SK-N-SH treated with all-trans-retinoic acid at 6 μM for 48 hours (cell line): ENCODE data around the gene ERCC2.

Experiments used
- ATAC-seq: fragments of 200-7000 bp; cut with Tn5 transposase; 3 replicates; pipeline ENCODE4 v1.9.1; 2020; ENCODE audit warnings: mild to moderate bottlenecking, moderate library complexity
- ARNTL ChIP-seq: fragments of 450-650 bp; formaldehyde crosslinking; IDR thresholded peaks from 2 replicates; pipeline ENCODE4 v1.5.0; 2020; ENCODE audit warnings: low read depth, mild to moderate bottlenecking, moderate library complexity, borderline replicate concordance
- PPARA ChIP-seq: fragments of 250-450 bp; sonication (Bioruptor Pico); IDR thresholded peaks from 2 replicates; pipeline ENCODE4 v1.5.0; 2020; ENCODE audit warnings: mild to moderate bottlenecking, borderline replicate concordance
- TOX ChIP-seq: fragments of 250-450 bp; sonication (Bioruptor Pico); IDR thresholded peaks from 2 replicates; pipeline ENCODE4 v1.8.0; 2021; ENCODE audit warnings: mild to moderate bottlenecking, moderate library complexity, borderline replicate concordance
- ZFP3 ChIP-seq: fragments of 250-450 bp; sonication (Bioruptor Pico); IDR thresholded peaks from 2 replicates; pipeline ENCODE4 v1.5.0; 2020; ENCODE audit warnings: mild to moderate bottlenecking, moderate library complexity
- ZNF70 ChIP-seq: fragments of 450-650 bp; formaldehyde crosslinking; IDR thresholded peaks from 2 replicates; pipeline ENCODE4 v1.5.0; 2020; ENCODE audit warnings: mild to moderate bottlenecking, moderate library complexity
- ZNF8 ChIP-seq: fragments of 450-650 bp; formaldehyde crosslinking; IDR thresholded peaks from 2 replicates; pipeline ENCODE4 v1.5.0; 2020; ENCODE audit warnings: mild to moderate bottlenecking, moderate library complexity
- TF ChIP-seq, protein P1 (sequence below): fragments of 250-450 bp; sonication (Bioruptor Pico); IDR thresholded peaks from 2 replicates; pipeline ENCODE4 v1.8.0; 2020; ENCODE audit warnings: mild to moderate bottlenecking, moderate library complexity, borderline replicate concordance
- TF ChIP-seq, protein P2 (sequence below): fragments of 250-450 bp; sonication (Bioruptor Pico); IDR thresholded peaks from 2 replicates; pipeline ENCODE4 v1.5.1; 2021; ENCODE audit warnings: mild to moderate bottlenecking, moderate library complexity

ERCC2 gene

DNA sequence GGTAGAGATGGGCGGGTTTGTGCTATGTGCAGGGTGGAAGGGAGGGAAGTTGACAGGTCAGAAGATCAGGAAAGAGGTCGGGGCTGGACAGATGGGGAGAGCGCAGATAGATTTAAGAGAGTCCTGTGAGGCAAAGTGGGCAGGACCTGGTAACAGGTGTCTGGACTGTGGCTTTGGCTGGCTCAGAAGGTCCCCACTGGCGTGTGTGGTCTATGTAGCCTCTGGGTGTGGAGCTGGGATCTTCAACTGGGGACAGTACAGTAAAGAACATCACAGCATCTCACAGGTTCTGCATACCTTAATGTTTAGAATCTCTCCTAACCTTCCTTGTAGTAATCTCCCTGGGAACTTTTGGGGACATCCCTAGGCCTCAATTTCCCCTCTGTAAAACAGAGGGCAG is 65.4 kb downstream of the ERCC2 start:
- ATAC-seq, result peak; percentile 17
- no peak for TF ChIP-seq ZNF8 (CRISPR knock-in tag)
- TF ChIP-seq ZNF70, result no peak
- no peak for TF ChIP-seq ARNTL (CRISPR knock-in tag)
- TF ChIP-seq TOX (CRISPR knock-in tag), result no peak
- TF ChIP-seq, protein P1, sequence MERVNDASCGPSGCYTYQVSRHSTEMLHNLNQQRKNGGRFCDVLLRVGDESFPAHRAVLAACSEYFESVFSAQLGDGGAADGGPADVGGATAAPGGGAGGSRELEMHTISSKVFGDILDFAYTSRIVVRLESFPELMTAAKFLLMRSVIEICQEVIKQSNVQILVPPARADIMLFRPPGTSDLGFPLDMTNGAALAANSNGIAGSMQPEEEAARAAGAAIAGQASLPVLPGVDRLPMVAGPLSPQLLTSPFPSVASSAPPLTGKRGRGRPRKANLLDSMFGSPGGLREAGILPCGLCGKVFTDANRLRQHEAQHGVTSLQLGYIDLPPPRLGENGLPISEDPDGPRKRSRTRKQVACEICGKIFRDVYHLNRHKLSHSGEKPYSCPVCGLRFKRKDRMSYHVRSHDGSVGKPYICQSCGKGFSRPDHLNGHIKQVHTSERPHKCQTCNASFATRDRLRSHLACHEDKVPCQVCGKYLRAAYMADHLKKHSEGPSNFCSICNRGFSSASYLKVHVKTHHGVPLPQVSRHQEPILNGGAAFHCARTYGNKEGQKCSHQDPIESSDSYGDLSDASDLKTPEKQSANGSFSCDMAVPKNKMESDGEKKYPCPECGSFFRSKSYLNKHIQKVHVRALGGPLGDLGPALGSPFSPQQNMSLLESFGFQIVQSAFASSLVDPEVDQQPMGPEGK, result no peak

DNA sequence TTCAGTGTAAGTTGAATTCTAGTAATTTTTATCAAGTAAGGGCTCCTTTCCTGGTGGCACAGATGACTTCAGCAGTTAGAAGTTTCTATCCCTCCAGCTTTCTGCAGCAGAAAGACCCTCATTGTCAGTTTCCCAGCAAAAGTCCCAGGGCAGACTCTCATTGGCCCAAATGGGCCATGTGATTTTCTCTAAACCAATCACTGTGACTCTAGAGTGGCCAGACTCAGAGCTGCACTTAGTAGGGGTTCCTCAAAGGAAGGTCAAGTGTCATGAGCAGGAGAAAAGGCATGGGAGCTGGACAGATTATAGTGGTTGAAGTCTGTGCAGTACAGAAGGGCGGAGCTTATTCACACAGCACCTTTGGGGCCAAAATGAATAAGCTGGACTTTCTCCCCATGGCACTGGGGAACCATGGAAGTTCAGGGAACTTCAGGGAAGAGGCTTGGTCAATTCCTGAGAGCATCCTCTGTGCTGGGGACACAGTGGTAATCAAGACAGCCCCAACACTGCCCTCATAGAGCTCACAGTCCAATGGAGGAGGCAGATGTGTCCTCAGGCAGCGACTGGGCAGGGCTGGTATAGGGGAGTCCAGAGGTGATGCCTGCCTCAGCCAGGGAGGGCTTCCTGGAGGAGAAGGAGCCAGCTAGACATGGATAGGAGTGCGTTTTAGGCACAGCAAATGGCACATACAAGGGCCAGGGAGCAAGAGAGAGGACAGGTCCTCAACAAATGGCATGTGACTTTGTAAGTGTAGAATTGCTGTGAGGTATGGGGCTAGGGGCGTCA is 66.0 kb downstream of the ERCC2 start:
- TF ChIP-seq TOX (CRISPR knock-in tag) (no peak), PPARA (CRISPR knock-in tag) (no peak), ZFP3 (CRISPR knock-in tag) (peak; percentile 88)
- peak; percentile 9; the same call in 1 of the 3 replicates for ATAC-seq

DNA sequence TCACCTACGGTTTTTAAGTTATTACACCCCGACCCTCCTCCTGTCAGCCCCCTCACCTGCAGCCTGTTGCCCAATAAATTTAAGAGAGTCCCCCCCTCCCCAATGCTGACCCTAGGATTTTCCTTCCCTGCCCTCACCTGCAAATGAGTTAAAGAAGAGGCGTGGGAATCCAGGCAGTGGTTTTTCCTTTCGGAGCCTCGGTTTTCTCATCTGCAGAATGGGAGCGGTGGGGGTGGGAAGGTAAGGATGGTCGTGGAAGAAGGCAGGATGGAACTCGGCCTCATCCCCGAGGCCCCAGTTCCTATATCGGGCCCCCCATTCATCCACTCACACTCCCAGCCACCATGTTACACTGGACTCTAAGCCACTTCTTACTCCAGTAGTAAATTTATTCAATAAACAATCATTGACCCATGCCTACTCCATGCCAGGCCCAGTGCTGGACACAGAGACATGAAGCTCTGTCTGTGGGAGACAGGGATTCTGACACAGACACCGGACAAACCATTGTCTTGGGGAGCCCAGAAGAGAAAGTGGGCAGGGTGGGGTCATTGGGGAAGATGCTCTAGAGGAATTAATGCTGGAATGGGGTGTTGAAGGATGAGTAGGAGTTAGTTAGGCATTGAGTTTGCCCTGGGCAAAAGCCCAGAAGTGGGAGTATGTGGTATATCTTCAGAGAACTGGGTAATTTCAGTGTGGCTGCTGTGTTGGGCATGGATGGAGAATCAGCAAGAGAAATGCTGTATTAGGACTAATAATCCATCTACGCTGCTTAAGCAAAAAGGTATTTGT is 66.9 kb downstream of the ERCC2 start:
- ATAC-seq, result no peak
- TF ChIP-seq, protein P2, sequence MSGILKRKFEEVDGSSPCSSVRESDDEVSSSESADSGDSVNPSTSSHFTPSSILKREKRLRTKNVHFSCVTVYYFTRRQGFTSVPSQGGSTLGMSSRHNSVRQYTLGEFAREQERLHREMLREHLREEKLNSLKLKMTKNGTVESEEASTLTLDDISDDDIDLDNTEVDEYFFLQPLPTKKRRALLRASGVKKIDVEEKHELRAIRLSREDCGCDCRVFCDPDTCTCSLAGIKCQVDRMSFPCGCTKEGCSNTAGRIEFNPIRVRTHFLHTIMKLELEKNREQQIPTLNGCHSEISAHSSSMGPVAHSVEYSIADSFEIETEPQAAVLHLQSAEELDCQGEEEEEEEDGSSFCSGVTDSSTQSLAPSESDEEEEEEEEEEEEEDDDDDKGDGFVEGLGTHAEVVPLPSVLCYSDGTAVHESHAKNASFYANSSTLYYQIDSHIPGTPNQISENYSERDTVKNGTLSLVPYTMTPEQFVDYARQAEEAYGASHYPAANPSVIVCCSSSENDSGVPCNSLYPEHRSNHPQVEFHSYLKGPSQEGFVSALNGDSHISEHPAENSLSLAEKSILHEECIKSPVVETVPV, result no peak
- peak; percentile 95 for TF ChIP-seq ZFP3 (CRISPR knock-in tag)
- TF ChIP-seq, all 23 proteins: peak for 1

DNA sequence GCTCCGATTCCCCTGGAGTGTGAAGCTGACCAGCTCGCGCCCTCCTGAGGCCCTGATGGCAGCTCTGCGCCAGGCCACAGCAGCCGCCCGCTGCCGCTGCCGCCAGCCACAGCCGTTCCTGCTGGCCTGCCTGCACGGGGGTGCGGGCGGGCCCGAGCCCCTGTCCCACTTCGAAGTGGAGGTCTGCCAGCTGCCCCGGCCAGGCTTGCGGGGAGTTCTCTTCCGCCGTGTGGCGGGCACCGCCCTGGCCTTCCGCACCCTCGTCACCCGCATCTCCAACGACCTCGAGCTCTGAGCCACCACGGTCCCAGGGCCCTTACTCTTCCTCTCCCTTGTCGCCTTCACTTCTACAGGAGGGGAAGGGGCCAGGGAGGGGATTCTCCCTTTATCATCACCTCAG is 68.0 kb downstream of the ERCC2 start:
- TF ChIP-seq, protein P1, result no peak
- no peak for TF ChIP-seq TOX (CRISPR knock-in tag)

More for the DNA sequence above, 68.0 kb downstream of the ERCC2 start:
- no peak for ATAC-seq
